Suprapubic skin (tissue), 4 donors: Measurements from ENCODE around the gene TFAP2C. TPM values are rescaled to one million over a fixed set of nuclear protein-coding genes. Genes with fewer than 3 reads are reported as not detected.
"Not testable (repeated sequence)": the region's sequence is repeated elsewhere in the genome, so short reads cannot be mapped to it uniquely, and the experiment has no call there.

Source experiments
- DNase-seq, 2 donors: peaks; one replicate each; pipeline ENCODE4 v3.0.0-alpha.2; 2019; ENCODE audit warnings: low spot score in 2 of 2
- H3K27ac ChIP-seq: fragments of 200-600 bp; sonication (generic); one replicate; pipeline ENCODE4 v1.5.1; 2019
- H3K27me3 ChIP-seq: fragments of 200-600 bp; sonication (generic); one replicate; pipeline ENCODE4 v1.5.1; 2019
- H3K36me3 ChIP-seq: fragments of 200-600 bp; sonication (generic); one replicate; pipeline ENCODE4 v1.5.1; 2019
- H3K4me1 ChIP-seq: fragments of 200-600 bp; sonication (generic); one replicate; pipeline ENCODE4 v1.5.1; 2019
- H3K4me3 ChIP-seq: fragments of 200-600 bp; sonication (generic); one replicate; pipeline ENCODE4 v1.5.1; 2019; ENCODE audit warnings: mild to moderate bottlenecking
- H3K9me3 ChIP-seq: fragments of 200-600 bp; sonication (generic); one replicate; pipeline ENCODE4 v1.5.1; 2019
- CTCF ChIP-seq, 2 donors: fragments of 200-600 bp in 1 of 2; fragments of 450-650 bp in 1 of 2; sonication (generic) in 1 of 2; IDR thresholded peaks; one replicate each; pipeline ENCODE4 v1.5.1; 2016 to 2019; ENCODE audit warnings: antibody characterized with exemption in 2 of 2, mild to moderate bottlenecking in 1 of 2, moderate library complexity in 1 of 2
- EP300 ChIP-seq: sonication (generic); formaldehyde crosslinking; IDR thresholded peaks from one replicate; pipeline ENCODE4 v1.6.1; 2017; ENCODE audit warnings: antibody characterized with exemption
- POLR2A ChIP-seq, 2 donors: fragments of 450-650 bp; IDR thresholded peaks; one replicate each; pipeline ENCODE4 v1.6.1; 2017; ENCODE audit warnings: antibody characterized with exemption in 2 of 2, mild to moderate bottlenecking in 2 of 2, moderate library complexity in 2 of 2
- POLR2AphosphoS5 ChIP-seq, 3 donors: sonication (generic); formaldehyde crosslinking; IDR thresholded peaks; one replicate each; pipeline ENCODE4 v1.6.1; 2017; ENCODE audit warnings: antibody characterized with exemption in 3 of 3
- WGBS: methylation state at CpG from one replicate; pipeline ENCODE4 v1.1.5; 2018; 5-methylcytosine and 5-hydroxymethylcytosine counted together
- total RNA-seq, 4 donors: library from RNA; depleted of rRNA; stranded (reverse); fragments of >200 nt; gene quantifications; one replicate each; pipeline ENCODE4 v1.1.0, GENCODE V29; 2016

The TFAP2C gene
- total RNA-seq, 4 donors from 2014 or later, result 79.0 to 100 (median 88.6) TPM

- DNase-seq, result no peak
- TF ChIP-seq EP300 (no peak), POLR2A (IDR thresholded peaks at IDR 0.05) (no peak)
- WGBS, result 57% methylated on average over 6 of the region's 6 CpGs
- H3K27me3 ChIP-seq, result no peaks in the 10 kb centered on the region
- H3K27ac ChIP-seq, result no peak overlapping the region
- no peak overlapping the region for H3K4me3 ChIP-seq
- H3K4me1 ChIP-seq, result peaks cover 5% of the 10 kb centered on the region
- no peaks in the 10 kb centered on the region for H3K36me3 ChIP-seq
- H3K9me3 ChIP-seq, result no peaks in the 10 kb centered on the region
Measured at GRCh38 chr20:56616716-56617115, 12.4 kb upstream of the TFAP2C start.

- no peaks in the 10 kb centered on the region for H3K27me3 ChIP-seq
- TF ChIP-seq CTCF (IDR thresholded peaks at IDR 0.05), result no peak
- TF ChIP-seq POLR2A (IDR thresholded peaks at IDR 0.05), result no peak
- TF ChIP-seq POLR2AphosphoS5 (IDR thresholded peaks at IDR 0.05), result no peak
- no peak for TF ChIP-seq EP300
- 97% methylated on average over 3 of the region's 4 CpGs for WGBS
- peaks cover 9% of the 10 kb centered on the region for H3K4me1 ChIP-seq
- H3K4me3 ChIP-seq, result no peak overlapping the region
- DNase-seq, result no peak
- H3K36me3 ChIP-seq, result no peaks in the 10 kb centered on the region
- no peak overlapping the region for H3K27ac ChIP-seq
- no peaks in the 10 kb centered on the region for H3K9me3 ChIP-seq
Measured at GRCh38 chr20:56617489-56617888, 11.6 kb upstream of the TFAP2C start.

- peaks cover 30% of the 10 kb centered on the region for H3K4me1 ChIP-seq
- no peak overlapping the region for H3K27ac ChIP-seq
- no peak overlapping the region for H3K4me3 ChIP-seq
- no peak for TF ChIP-seq POLR2AphosphoS5 (IDR thresholded peaks at IDR 0.05)
- no peak for TF ChIP-seq POLR2A (IDR thresholded peaks at IDR 0.05)
- no peak for TF ChIP-seq CTCF (IDR thresholded peaks at IDR 0.05)
- no peak for TF ChIP-seq EP300
- peaks cover 24% of the 10 kb centered on the region for H3K27me3 ChIP-seq
- WGBS, result 22% methylated on average over 2 of the region's 2 CpGs
- H3K36me3 ChIP-seq, result no peaks in the 10 kb centered on the region
- H3K9me3 ChIP-seq, result no peaks in the 10 kb centered on the region
- no peak for DNase-seq
Measured at GRCh38 chr20:56621730-56622129, 7.4 kb upstream of the TFAP2C start.

- not testable (repeated sequence) for H3K27ac ChIP-seq, H3K36me3 ChIP-seq, DNase-seq, H3K4me3 ChIP-seq, H3K9me3 ChIP-seq
- peaks cover 51% of the 10 kb centered on the region for H3K4me1 ChIP-seq
- peaks cover 45% of the 10 kb centered on the region for H3K27me3 ChIP-seq
- 93% methylated on average over 10 of the region's 10 CpGs for WGBS
Measured at GRCh38 chr20:56623930-56624329, 5.2 kb upstream of the TFAP2C start.

- TF ChIP-seq CTCF (IDR thresholded peaks at IDR 0.05), result no peak
- no peak for TF ChIP-seq POLR2AphosphoS5 (IDR thresholded peaks at IDR 0.05)
- TF ChIP-seq EP300, result no peak
- TF ChIP-seq POLR2A (IDR thresholded peaks at IDR 0.05), result no peak
- Histone ChIP-seq H3K9me3 (no peaks in the 10 kb centered on the region), H3K36me3 (no peaks in the 10 kb centered on the region), H3K27me3 (peaks cover 56% of the 10 kb centered on the region), H3K27ac (no peak overlapping the region), H3K4me1 (peaks cover 62% of the 10 kb centered on the region), H3K4me3 (no peak overlapping the region)
- 24% methylated on average over 47 of the region's 54 CpGs for WGBS
- DNase-seq, result no peak
Measured at GRCh38 chr20:56624786-56625681, 4.1 kb upstream of the TFAP2C start.

GRCh38 chr20:56625837-56626236 lies 3.3 kb upstream of the TFAP2C start:
- WGBS, result 54% methylated on average over 22 of the region's 22 CpGs
- peaks cover 64% of the 10 kb centered on the region for H3K27me3 ChIP-seq

More at GRCh38 chr20:56625837-56626236, 3.3 kb upstream of the TFAP2C start:
- peaks cover 64% of the 10 kb centered on the region for H3K4me1 ChIP-seq
- DNase-seq, result no peak
- no peaks in the 10 kb centered on the region for H3K36me3 ChIP-seq
- H3K9me3 ChIP-seq, result no peaks in the 10 kb centered on the region
- H3K27ac ChIP-seq, result no peak overlapping the region
- TF ChIP-seq POLR2AphosphoS5 (IDR thresholded peaks at IDR 0.05) (no peak), EP300 (no peak), POLR2A (IDR thresholded peaks at IDR 0.05) (no peak), CTCF (IDR thresholded peaks at IDR 0.05) (no peak)
- H3K4me3 ChIP-seq, result peak overlapping the region; percentile 30
